H1 (cell line): ENCODE results near the gene C2orf92. TPM values are rescaled to one million over a fixed set of nuclear protein-coding genes. Genes with fewer than 3 reads are reported as not detected.

ENCODE experiments used
- CTCF ChIA-PET: fragments of 300-600 bp; sonication (Branson Sonifier 250); formaldehyde crosslinking; loops from one replicate; lab custom pipeline; 2021; ENCODE audit not compliant: partially characterized antibody; lab: Charles Lee
- POLR2A ChIA-PET: fragments of 300-600 bp; sonication (Branson Sonifier 250); formaldehyde crosslinking; loops from one replicate; lab custom pipeline; 2021; ENCODE audit warnings: inconsistent platforms; ENCODE audit not compliant: partially characterized antibody; lab: Charles Lee
- DNase-seq, 2 experiments: peaks; one replicate each; pipeline versions ENCODE4 v3.0.0 to v3.0.0-alpha.2; 2010 to 2022; ENCODE audit warnings: low spot score in 2 of 2, low read depth in 1 of 2, mixed read lengths in 1 of 2
- FAIRE-seq: peaks from 2 replicates; lab custom pipeline; 2011; peaks lifted over from hg19 to GRCh38; lab: Jason Lieb, UNC
- H2AFZ ChIP-seq: 2 replicates; pipeline ENCODE4 v1.8.1; 2012; ENCODE audit warnings: low read length, inconsistent platforms
- H2AK5ac ChIP-seq: 2 replicates; pipeline ENCODE4 v1.6.1; 2013; ENCODE audit warnings: low read depth, low read length
- H2BK120ac ChIP-seq: replicated peaks from 2 replicates; pipeline ENCODE3; 2013; ENCODE audit warnings: low read depth, low read length, inconsistent platforms
- H2BK12ac ChIP-seq: 2 replicates; pipeline ENCODE4 v1.6.1; 2013; ENCODE audit warnings: low read depth, low read length
- H2BK15ac ChIP-seq: 2 replicates; pipeline ENCODE4 v1.6.1; 2013; ENCODE audit warnings: low read length
- H2BK20ac ChIP-seq: 2 replicates; pipeline ENCODE4 v1.6.1; 2013; ENCODE audit warnings: low read length
- H2BK5ac ChIP-seq: 2 replicates; pipeline ENCODE4 v1.6.1; 2013; ENCODE audit warnings: low read depth, low read length
- H3K14ac ChIP-seq: 2 replicates; pipeline ENCODE4 v1.6.1; 2013; ENCODE audit warnings: inconsistent platforms; ENCODE audit not compliant: insufficient read length
- H3K18ac ChIP-seq: 2 replicates; pipeline ENCODE4 v1.6.1; 2013; ENCODE audit warnings: low read length; ENCODE audit errors: extremely low read depth
- H3K23ac ChIP-seq: 2 replicates; pipeline ENCODE4 v1.6.1; 2013; ENCODE audit warnings: inconsistent platforms; ENCODE audit not compliant: insufficient read length
- H3K23me2 ChIP-seq: 2 replicates; pipeline ENCODE4 v1.6.1; 2013; ENCODE audit warnings: low read depth, low read length
- H3K27ac ChIP-seq: 2 replicates; pipeline ENCODE4 v1.6.1; 2011; ENCODE audit warnings: low read depth, low read length, inconsistent platforms
- H3K27me3 ChIP-seq, 4 experiments: replicated peaks in 1 of 4; 1 replicate in 1 of 4; 2 replicates in 3 of 4; pipeline versions ENCODE4 v1.6.1 to v1.8.1; 2011 to 2013; ENCODE audit warnings: low read length in 3 of 4, mild to moderate bottlenecking in 3 of 4, inconsistent platforms in 2 of 4, mixed read lengths in 2 of 4, moderate library complexity in 1 of 4; ENCODE audit not compliant: control insufficient read depth in 3 of 4, insufficient read depth in 3 of 4; ENCODE audit errors: extremely low read depth in 1 of 4
- H3K36me3 ChIP-seq, 4 experiments: 2 replicates each; pipeline versions ENCODE4 v1.6.1 to v1.8.1; 2011 to 2013; ENCODE audit warnings: mild to moderate bottlenecking in 4 of 4, low read length in 3 of 4, moderate library complexity in 2 of 4, control low read depth in 1 of 4, inconsistent platforms in 1 of 4; ENCODE audit not compliant: insufficient read depth in 4 of 4, control insufficient read depth in 2 of 4
- H3K4ac ChIP-seq: replicated peaks from 2 replicates; pipeline ENCODE3; 2013; ENCODE audit warnings: low read length, low read depth, mixed read lengths, inconsistent platforms; ENCODE audit not compliant: insufficient read length
- H3K4me1 ChIP-seq, 4 experiments: replicated peaks in 1 of 4; 1 replicate in 1 of 4; 2 replicates in 3 of 4; pipeline versions ENCODE4 v1.6.1 to v1.8.1; 2011 to 2013; ENCODE audit warnings: low read length in 3 of 4, inconsistent platforms in 2 of 4, mixed read lengths in 1 of 4; ENCODE audit not compliant: insufficient read depth in 4 of 4, control insufficient read depth in 3 of 4
- H3K4me2 ChIP-seq, 2 experiments: 2 replicates each; pipeline versions ENCODE4 v1.6.1 to v1.8.1; 2011 to 2013; ENCODE audit warnings: low read depth in 2 of 2, low read length in 2 of 2, control low read depth in 1 of 2, inconsistent platforms in 1 of 2, mild to moderate bottlenecking in 1 of 2; ENCODE audit not compliant: insufficient read depth in 1 of 2
- H3K4me3 ChIP-seq, 4 experiments: fragments of 200-600, 300-600 bp in 1 of 4; sonication (generic), shearing (Covaris generic), sonication (Bioruptor Twin) in 1 of 4; 2 replicates each; pipeline versions ENCODE4 v1.5.1 to v1.8.1; 2011 to 2016; ENCODE audit warnings: low read length in 4 of 4, low read depth in 3 of 4, control low read depth in 2 of 4, inconsistent platforms in 2 of 4, mild to moderate bottlenecking in 2 of 4, mixed read lengths in 1 of 4, moderate library complexity in 1 of 4; ENCODE audit not compliant: insufficient read depth in 2 of 4; ENCODE audit errors: extremely low read depth in 1 of 4
- H3K56ac ChIP-seq: replicated peaks from 2 replicates; pipeline ENCODE3; 2013; ENCODE audit warnings: low read depth, mild to moderate bottlenecking, mixed read lengths, low read length, inconsistent platforms; ENCODE audit not compliant: insufficient read length
- H3K79me1 ChIP-seq: 2 replicates; pipeline ENCODE4 v1.6.1; 2013; ENCODE audit warnings: low read depth, low read length, control low read depth
- H3K79me2 ChIP-seq, 2 experiments: 2 replicates each; pipeline versions ENCODE4 v1.6.1 to v1.8.1; 2012 to 2013; ENCODE audit warnings: low read length in 2 of 2, mild to moderate bottlenecking in 2 of 2, inconsistent platforms in 1 of 2; ENCODE audit not compliant: insufficient read depth in 2 of 2, control insufficient read depth in 1 of 2
- H3K9ac ChIP-seq, 4 experiments: replicated peaks in 1 of 4; 1 replicate in 1 of 4; 2 replicates in 3 of 4; pipeline versions ENCODE4 v1.6.1 to v1.8.1; 2011 to 2013; ENCODE audit warnings: low read depth in 3 of 4, low read length in 3 of 4, control low read depth in 2 of 4, mild to moderate bottlenecking in 2 of 4, moderate library complexity in 2 of 4, inconsistent platforms in 1 of 4; ENCODE audit errors: extremely low read depth in 1 of 4
- H3K9me3 ChIP-seq, 2 experiments: 2 replicates each; pipeline versions ENCODE4 v1.6.1 to v1.8.1; 2012 to 2013; ENCODE audit warnings: mild to moderate bottlenecking in 2 of 2, moderate library complexity in 2 of 2, control low read depth in 1 of 2, inconsistent platforms in 1 of 2, low read depth in 1 of 2, low read length in 1 of 2, mixed read lengths in 1 of 2; ENCODE audit not compliant: insufficient read depth in 2 of 2
- H4K20me1 ChIP-seq, 2 experiments: replicated peaks in 1 of 2; 2 replicates each; pipeline versions ENCODE3 to v1.8.1; 2011 to 2013; ENCODE audit warnings: inconsistent platforms in 2 of 2, low read length in 2 of 2, mild to moderate bottlenecking in 1 of 2; ENCODE audit not compliant: insufficient read depth in 2 of 2, control insufficient read depth in 1 of 2
- H4K5ac ChIP-seq: 2 replicates; pipeline ENCODE4 v1.6.1; 2013; ENCODE audit warnings: low read length, low read depth, mixed read lengths, inconsistent platforms; ENCODE audit not compliant: insufficient read length
- H4K8ac ChIP-seq: 2 replicates; pipeline ENCODE4 v1.8.0; 2013; ENCODE audit warnings: mild to moderate bottlenecking, moderate library complexity, low read length, inconsistent platforms; ENCODE audit not compliant: insufficient read depth; ENCODE audit errors: extremely low read depth
- H4K91ac ChIP-seq: replicated peaks from 2 replicates; pipeline ENCODE3; 2013; ENCODE audit warnings: low read length, mixed read lengths, inconsistent platforms; ENCODE audit not compliant: insufficient read length
- TEAD4 ChIP-seq: IDR thresholded peaks from 2 replicates; pipeline ENCODE4 v1.6.1; 2012; ENCODE audit warnings: low read depth, low read length, inconsistent platforms, mixed read lengths
- WGBS, 2 experiments: shearing (Covaris generic) in 1 of 2; methylation state at CpG; one replicate each; pipeline versions ENCODE4 v1.1.6 to v1.1.7; 2013 to 2015; ENCODE audit warnings: low lambda C conversion rate in 2 of 2, mixed read lengths in 2 of 2, inconsistent platforms in 1 of 2, low coverage in 1 of 2, missing lambda C conversion rate in 1 of 2; ENCODE audit not compliant: insufficient replicate concordance in 2 of 2, insufficient coverage in 1 of 2, insufficient read length in 1 of 2; ENCODE audit errors: extremely low coverage in 1 of 2, missing lambda C conversion rate in 1 of 2; 5-methylcytosine and 5-hydroxymethylcytosine counted together
- polyA plus RNA-seq, 7 experiments: library from polyadenylated mRNA; depleted of rRNA in 3 of 7; stranded (reverse) in 5 of 7; unstranded in 2 of 7; fragments of >200 nt in 5 of 7; fragments of 200-250 nt in 2 of 7; gene quantifications; 1 replicate in 5 of 7; 2 replicates in 1 of 7; 4 replicates in 1 of 7; pipeline versions ENCODE4 v1.2.1 to v1.2.3, GENCODE V29; 2011 to 2013; ENCODE audit warnings: missing spikeins in 2 of 7, mixed read lengths in 2 of 7
- total RNA-seq: library from RNA; stranded (reverse); fragmentation: NEBNext Ultra II Directional; extraction: Animal tissue kit (Norgen Biotek cat#: 25700); gene quantifications from 2 replicates; pipeline ENCODE4 v1.2.1, GENCODE V29; 2021
- TF ChIP-seq, protein P1 (sequence below): IDR thresholded peaks from 2 replicates; pipeline ENCODE4 v1.6.1; 2012; ENCODE audit warnings: inconsistent platforms

Gene C2orf92
- total and polyA plus RNA-seq, 2 of the 8 experiments (the other 6 are each of a cell fraction or from before 2014, with no cell fraction given): 2.3 to 3.7 TPM

DNA sequence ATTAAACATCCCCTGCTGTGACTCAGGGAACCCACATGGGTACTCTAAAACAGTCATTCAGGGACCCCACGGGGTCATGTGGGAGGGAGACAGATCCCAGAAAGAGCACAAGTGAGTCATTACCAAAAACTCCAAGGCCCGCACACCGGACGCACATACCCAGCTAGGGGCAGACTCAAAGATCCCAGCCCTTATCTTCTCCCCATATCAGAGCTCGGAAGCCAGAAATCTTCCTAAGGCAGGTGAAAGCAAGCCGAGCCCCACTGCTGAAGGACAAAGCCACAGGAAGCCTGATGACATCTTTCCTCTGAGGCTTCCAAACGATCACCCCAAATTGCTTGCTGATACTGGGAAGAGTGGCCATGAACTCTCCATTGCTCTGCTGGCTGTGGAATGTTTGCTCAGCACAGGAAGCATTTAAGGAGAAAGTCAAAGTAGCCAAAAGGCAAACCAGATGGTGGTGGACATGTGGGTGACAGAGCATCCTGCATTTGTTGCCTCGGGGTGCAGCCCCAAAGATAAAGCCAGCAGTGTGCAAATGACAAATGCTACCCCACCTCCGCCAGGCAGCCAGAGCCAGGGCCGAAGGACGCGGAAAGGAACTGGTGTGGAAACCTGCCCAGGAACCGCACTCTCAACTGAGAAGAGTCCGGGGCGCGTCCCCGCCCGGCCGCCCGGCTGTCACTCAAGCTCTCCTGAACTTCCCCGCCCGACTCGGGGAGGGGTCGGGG lies 6.5 kb upstream of the C2orf92 start:
- Histone ChIP-seq H3K18ac (no peak overlapping the region), H2AK5ac (no peak overlapping the region), H3K27ac (peak overlapping the region; percentile 87), H4K20me1 (peaks cover 0 to 13% of the 10 kb centered on the region in 2 experiments), H3K23me2 (peaks cover 7% of the 10 kb centered on the region), H3K79me2 (peaks cover 0 to 25% of the 10 kb centered on the region in 2 experiments; a peak in 2 of 4 replicates), H3K79me1 (peaks cover 8% of the 10 kb centered on the region), H2BK120ac (no peak overlapping the region), H3K4me3 (peak overlapping the region; percentile 76 to 82 (median 79)), H4K91ac (peak overlapping the region; percentile 0), H3K9me3 (no peaks in the 10 kb centered on the region), H3K23ac (no peak overlapping the region), H3K4me1 (peaks cover 0 to 9% (median 7%) of the 10 kb centered on the region in 4 experiments; a peak in 4 of 7 replicates), H4K8ac (no peak overlapping the region), H2BK20ac (no peak overlapping the region), H3K14ac (no peak overlapping the region), H3K27me3 (no peaks in the 10 kb centered on the region), H3K56ac (no peak overlapping the region), H3K4me2 (peak overlapping the region; percentile 94 to 95), H2BK15ac (no peak overlapping the region), H2BK12ac (no peak overlapping the region), H3K9ac (peak overlapping the region; percentile 63 to 94 (median 72)), H2AFZ (no peak overlapping the region), H2BK5ac (peak overlapping the region; percentile 16; the same call in 1 of the 2 replicates), H3K36me3 (peaks cover 0 to 10% (median 5%) of the 10 kb centered on the region in 4 experiments; a peak in 4 of 8 replicates), H4K5ac (no peak overlapping the region), H3K4ac (peak overlapping the region; percentile 2)
- DNase-seq (peak; percentile 43 to 74), FAIRE-seq (no peak)
- POLR2A ChIA-PET: interaction anchor here (1.2 to 7.9 kb wide), 8 partner anchors 11 to 74 kb away, joined by 3 to 102 read pairs (median 4); partner anchors contain the start of gene COX5B
- 13% methylated on average over 22 of the region's 24 CpGs; no CpG with 5 or more reads in 1 of the 2 experiments for WGBS, 2 experiments
- CTCF ChIA-PET: interaction anchor here (0.9 to 8.2 kb wide), 9 partner anchors 10 to 1595 kb away, joined by 3 to 132 read pairs (median 14); partner anchors contain the start of gene COX5B
- TF ChIP-seq, protein P1, sequence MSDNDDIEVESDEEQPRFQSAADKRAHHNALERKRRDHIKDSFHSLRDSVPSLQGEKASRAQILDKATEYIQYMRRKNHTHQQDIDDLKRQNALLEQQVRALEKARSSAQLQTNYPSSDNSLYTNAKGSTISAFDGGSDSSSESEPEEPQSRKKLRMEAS: no peak
- no peak for TF ChIP-seq TEAD4
